Head of caudate nucleus (tissue), 42 donors: ENCODE data around the gene GAB2.

ENCODE experiments used
- DNase-seq, 42 donors: peaks; one replicate each; pipeline versions ENCODE4 v3.0.0 to v3.0.0-alpha.2; 2020 to 2021; ENCODE audit warnings: mixed read lengths in 7 of 42
- intact Hi-C: fragments of 100-400 bp; cut with DNase I; formaldehyde crosslinking; loops from one replicate; pipeline ENCODE4 v1.15.0; 2022

Gene GAB2

GRCh38 chr11:78210000-78210608 is 207.5 kb downstream of the GAB2 start:
- intact Hi-C loops = no loop called here

GRCh38 chr11:78209478-78209877 is 208.1 kb downstream of the GAB2 start:
- intact Hi-C loops = no loop called here

More at GRCh38 chr11:78210000-78210608, 207.5 kb downstream of the GAB2 start:
- DNase-seq = peak in 1 of 42 donors; percentile 3

GRCh38 chr11:78208257-78209165 is 209.1 kb downstream of the GAB2 start:
- peak in 1 of 42 donors; percentile 3 for DNase-seq
- intact Hi-C loops = no loop called here

More at GRCh38 chr11:78209478-78209877, 208.1 kb downstream of the GAB2 start:
- DNase-seq = no peak

GRCh38 chr11:78207532-78208256 is 209.9 kb downstream of the GAB2 start:
- intact Hi-C loops = no loop called here
- DNase-seq = peak in 1 of 42 donors; percentile 1

- peak in 1 of 42 donors; percentile 0 for DNase-seq
- intact Hi-C loops = no loop called here
Observed at GRCh38 chr11:78205691-78206090, 211.9 kb downstream of the GAB2 start.

- intact Hi-C loops = no loop called here
- DNase-seq = peak in 1 of 42 donors; percentile 1
Observed at GRCh38 chr11:78205256-78205655, 212.4 kb downstream of the GAB2 start.

- intact Hi-C loops = no loop called here
- DNase-seq = peak in 1 of 42 donors; percentile 3
Observed at GRCh38 chr11:78203184-78203583, 214.4 kb downstream of the GAB2 start.

- intact Hi-C loops = no loop called here
- DNase-seq = no peak
Observed at GRCh38 chr11:78202733-78203167, 214.9 kb downstream of the GAB2 start.

- intact Hi-C loops = no loop called here
- peak in 1 of 42 donors; percentile 4 for DNase-seq
Observed at GRCh38 chr11:78201096-78201818, 216.4 kb downstream of the GAB2 start.

GRCh38 chr11:78200553-78200952 is 217.1 kb downstream of the GAB2 start:
- intact Hi-C loops = no loop called here
- DNase-seq = peak in 1 of 42 donors; percentile 8

- peak in 2 of 42 donors; percentile 0 to 13 for DNase-seq
- intact Hi-C loops = no loop called here
Observed at GRCh38 chr11:78200061-78200460, 217.6 kb downstream of the GAB2 start.

GRCh38 chr11:78199653-78200015 is 218.0 kb downstream of the GAB2 start:
- peak in 1 of 42 donors; percentile 5 for DNase-seq
- intact Hi-C loops = no loop called here

- intact Hi-C loops = no loop called here
- DNase-seq = peak in 2 of 42 donors; percentile 1 to 7
Observed at GRCh38 chr11:78199015-78199652, 218.5 kb downstream of the GAB2 start.

GRCh38 chr11:78197816-78198215 is 219.8 kb downstream of the GAB2 start:
- intact Hi-C loops = no loop called here
- peak in 1 of 42 donors; percentile 16 for DNase-seq

- intact Hi-C loops = no loop called here
- peak in 1 of 42 donors; percentile 24 for DNase-seq
Observed at GRCh38 chr11:78196661-78197091, 220.9 kb downstream of the GAB2 start.

- intact Hi-C loops = no loop called here
- peak in 8 of 42 donors; percentile 1 to 48 (median 31) for DNase-seq
Observed at GRCh38 chr11:78195917-78196560, 221.6 kb downstream of the GAB2 start.

GRCh38 chr11:78194490-78194889 is 223.1 kb downstream of the GAB2 start:
- DNase-seq = no peak
- intact Hi-C loops = no loop called here

GRCh38 chr11:78193806-78194205 is 223.8 kb downstream of the GAB2 start:
- intact Hi-C loops = no loop called here
- peak in 2 of 42 donors; percentile 14 to 29 for DNase-seq
